Subcutaneous abdominal adipose tissue (tissue), 5 donors: ENCODE measurements around the gene HTR6.
A peak's percentile ranks its signal among the peaks of the same experiment; 100 is the strongest.

Source experiments
- H3K27ac ChIP-seq: one replicate; pipeline ENCODE4 v1.7.0; 2013; ENCODE audit warnings: low read depth, mild to moderate bottlenecking, inconsistent platforms, low read length, moderate library complexity
- H3K27me3 ChIP-seq, 5 donors: one replicate each; pipeline ENCODE4 v1.7.0; 2013; ENCODE audit warnings: low read length in 5 of 5, inconsistent platforms in 1 of 5; ENCODE audit not compliant: control insufficient read depth in 5 of 5, insufficient read depth in 4 of 5
- H3K36me3 ChIP-seq, 5 donors: one replicate each; pipeline ENCODE4 v1.7.0; 2013; ENCODE audit warnings: low read length in 5 of 5; ENCODE audit not compliant: control insufficient read depth in 5 of 5, insufficient read depth in 5 of 5
- H3K4me1 ChIP-seq, 5 donors: one replicate each; pipeline ENCODE4 v1.7.0; 2013; ENCODE audit warnings: low read length in 5 of 5, mild to moderate bottlenecking in 3 of 5, moderate library complexity in 1 of 5; ENCODE audit not compliant: control insufficient read depth in 5 of 5, insufficient read depth in 5 of 5
- H3K4me3 ChIP-seq, 5 donors: one replicate each; pipeline ENCODE4 v1.7.0; 2013; ENCODE audit warnings: low read length in 5 of 5, low read depth in 1 of 5
- H3K9ac ChIP-seq, 5 donors: one replicate each; pipeline ENCODE4 v1.7.0; 2013; ENCODE audit warnings: low read length in 5 of 5, mild to moderate bottlenecking in 4 of 5, moderate library complexity in 3 of 5
- H3K9me3 ChIP-seq, 5 donors: one replicate each; pipeline ENCODE4 v1.7.0; 2013; ENCODE audit warnings: low read length in 5 of 5; ENCODE audit not compliant: control insufficient read depth in 5 of 5
- donor health status: healthy.
- donor health status: healthy.
- donor health status: healthy.
- donor health status: healthy.
- donor health status: healthy.

The HTR6 gene

GRCh38 chr1:19664453-19665185, at the start of gene HTR6:
Gene HTR6, plus strand, starts transcription at chr1:19664875. Its CDS starts 879 bp downstream, at chr1:19665754.
- H3K4me3 ChIP-seq: peak within 1 kb of the TSS in 2 of 5 donors; percentile 11 to 40
- H3K9me3 ChIP-seq: no peaks in the 10 kb centered on the region
- H3K27me3 ChIP-seq: peaks cover 26 to 53% (median 40%) of the 10 kb centered on the region in 5 donors
- H3K36me3 ChIP-seq: peaks cover 0 to 2% (median 0%) of the 10 kb centered on the region in 5 donors
- no peak within 1 kb of the TSS for H3K27ac ChIP-seq
- H3K4me1 ChIP-seq: peaks cover 3 to 19% (median 8%) of the 10 kb centered on the region in 5 donors
- no peak within 1 kb of the TSS for H3K9ac ChIP-seq

GRCh38 chr1:19615438-19615837, 49.2 kb upstream of the HTR6 start:
- Histone ChIP-seq H3K36me3 (peaks cover 8 to 17% (median 14%) of the 10 kb centered on the region in 5 donors), H3K9me3 (no peaks in the 10 kb centered on the region), H3K27ac (no peak overlapping the region), H3K4me1 (peaks cover 0 to 25% (median 20%) of the 10 kb centered on the region in 5 donors), H3K27me3 (no peaks in the 10 kb centered on the region), H3K9ac (no peak overlapping the region), H3K4me3 (no peak overlapping the region)

- Histone ChIP-seq H3K27me3 (no peaks in the 10 kb centered on the region), H3K36me3 (peaks cover 8 to 17% (median 14%) of the 10 kb centered on the region in 5 donors), H3K9me3 (no peaks in the 10 kb centered on the region), H3K9ac (no peak overlapping the region), H3K27ac (no peak overlapping the region), H3K4me1 (peaks cover 0 to 34% (median 28%) of the 10 kb centered on the region in 5 donors), H3K4me3 (no peak overlapping the region)
These were observed 48.2 kb upstream of the HTR6 start for GRCh38 chr1:19616489-19616888.

DNA sequence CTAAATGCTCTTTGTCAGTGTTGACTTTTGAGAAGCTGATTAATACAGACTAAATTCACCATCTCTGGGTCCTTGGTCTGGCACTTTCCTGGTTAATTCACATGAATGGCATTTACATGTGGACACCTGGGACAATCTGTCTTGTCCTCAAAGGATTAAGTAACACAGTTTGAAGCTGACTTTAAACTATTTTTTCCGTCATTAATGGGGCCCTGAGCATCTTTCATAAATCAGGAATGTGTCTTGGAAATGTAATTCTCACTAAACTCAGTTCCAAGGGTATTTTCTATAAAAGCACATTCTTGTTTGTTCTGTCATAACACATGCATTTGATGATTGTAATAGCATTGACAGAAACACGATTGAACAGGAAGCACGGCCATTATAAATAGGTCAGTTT, 47.3 kb upstream of the HTR6 start:
- Histone ChIP-seq H3K4me1 (peaks cover 0 to 40% (median 34%) of the 10 kb centered on the region in 5 donors), H3K4me3 (no peak overlapping the region), H3K36me3 (peaks cover 8 to 17% (median 14%) of the 10 kb centered on the region in 5 donors), H3K27me3 (no peaks in the 10 kb centered on the region), H3K9me3 (no peaks in the 10 kb centered on the region), H3K27ac (no peak overlapping the region), H3K9ac (no peak overlapping the region)

DNA sequence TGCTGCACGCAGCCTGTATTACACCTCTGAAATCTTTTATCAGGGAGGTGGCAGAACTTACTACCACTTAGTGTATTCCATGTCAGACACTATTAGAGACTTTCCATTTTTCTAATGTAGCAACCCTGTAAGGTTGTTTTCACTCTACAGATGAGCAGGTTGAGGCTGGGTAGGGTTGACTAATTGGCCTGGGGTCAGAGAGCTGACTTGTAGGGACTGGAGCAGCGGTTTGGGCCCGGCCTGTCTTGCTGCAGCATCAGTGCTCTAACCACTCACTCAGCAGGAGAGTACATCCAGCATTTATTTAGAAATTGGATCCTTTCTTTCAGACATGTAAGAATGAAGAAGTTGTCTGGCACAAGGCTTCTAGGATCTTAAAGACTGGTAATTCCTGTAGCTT, 46.2 kb upstream of the HTR6 start:
- no peaks in the 10 kb centered on the region for H3K27me3 ChIP-seq
- H3K36me3 ChIP-seq: peaks cover 9 to 18% (median 16%) of the 10 kb centered on the region in 5 donors
- H3K27ac ChIP-seq: no peak overlapping the region
- H3K4me3 ChIP-seq: no peak overlapping the region
- peaks cover 0 to 44% (median 28%) of the 10 kb centered on the region in 5 donors for H3K4me1 ChIP-seq
- H3K9me3 ChIP-seq: no peaks in the 10 kb centered on the region
- H3K9ac ChIP-seq: no peak overlapping the region

DNA sequence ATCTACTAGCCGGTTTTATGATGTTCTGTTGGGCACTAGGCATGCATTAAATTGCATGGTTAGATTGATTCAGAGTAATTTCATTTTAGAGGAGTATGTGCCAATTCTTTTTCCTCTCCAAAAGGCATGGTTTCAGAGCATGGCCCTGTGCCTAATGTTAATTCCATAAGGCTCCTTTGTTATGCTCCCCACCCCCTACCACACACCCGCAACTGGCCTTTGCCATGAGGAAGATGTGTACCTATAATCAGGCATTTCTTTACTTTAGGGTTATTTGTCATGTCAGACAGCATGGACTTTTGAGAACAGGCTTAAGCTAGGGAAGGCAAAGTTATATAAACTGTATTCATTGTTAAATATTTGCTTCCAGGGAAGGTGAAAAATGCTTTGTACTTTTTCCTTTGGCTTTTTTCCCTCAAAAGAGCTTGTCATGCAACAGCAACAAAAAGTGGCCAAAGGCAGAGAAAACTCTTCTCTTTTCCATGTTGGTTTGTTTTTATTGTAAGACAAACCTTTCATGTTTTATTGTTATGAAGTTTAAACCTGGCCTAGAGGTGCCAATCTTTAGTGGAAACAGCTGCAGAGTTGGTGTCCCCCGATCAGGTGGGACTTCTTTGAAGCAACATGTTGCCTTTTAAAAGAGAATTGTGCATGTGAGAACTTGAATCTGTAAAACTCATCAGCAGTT, 44.8 kb upstream of the HTR6 start:
- H3K4me1 ChIP-seq: peaks cover 0 to 40% (median 28%) of the 10 kb centered on the region in 5 donors
- H3K9ac ChIP-seq: no peak overlapping the region
- no peak overlapping the region for H3K4me3 ChIP-seq
- peaks cover 15 to 25% (median 21%) of the 10 kb centered on the region in 5 donors for H3K36me3 ChIP-seq
- no peaks in the 10 kb centered on the region for H3K27me3 ChIP-seq
- H3K9me3 ChIP-seq: no peaks in the 10 kb centered on the region
- peak overlapping the region; percentile 64 for H3K27ac ChIP-seq

- Histone ChIP-seq H3K9ac (no peak overlapping the region), H3K4me3 (no peak overlapping the region), H3K9me3 (no peaks in the 10 kb centered on the region), H3K27ac (peak overlapping the region; percentile 64), H3K4me1 (peaks cover 0 to 34% (median 28%) of the 10 kb centered on the region in 5 donors), H3K27me3 (no peaks in the 10 kb centered on the region), H3K36me3 (peaks cover 16 to 31% (median 23%) of the 10 kb centered on the region in 5 donors)
These were observed 43.9 kb upstream of the HTR6 start for GRCh38 chr1:19620786-19621185.

DNA sequence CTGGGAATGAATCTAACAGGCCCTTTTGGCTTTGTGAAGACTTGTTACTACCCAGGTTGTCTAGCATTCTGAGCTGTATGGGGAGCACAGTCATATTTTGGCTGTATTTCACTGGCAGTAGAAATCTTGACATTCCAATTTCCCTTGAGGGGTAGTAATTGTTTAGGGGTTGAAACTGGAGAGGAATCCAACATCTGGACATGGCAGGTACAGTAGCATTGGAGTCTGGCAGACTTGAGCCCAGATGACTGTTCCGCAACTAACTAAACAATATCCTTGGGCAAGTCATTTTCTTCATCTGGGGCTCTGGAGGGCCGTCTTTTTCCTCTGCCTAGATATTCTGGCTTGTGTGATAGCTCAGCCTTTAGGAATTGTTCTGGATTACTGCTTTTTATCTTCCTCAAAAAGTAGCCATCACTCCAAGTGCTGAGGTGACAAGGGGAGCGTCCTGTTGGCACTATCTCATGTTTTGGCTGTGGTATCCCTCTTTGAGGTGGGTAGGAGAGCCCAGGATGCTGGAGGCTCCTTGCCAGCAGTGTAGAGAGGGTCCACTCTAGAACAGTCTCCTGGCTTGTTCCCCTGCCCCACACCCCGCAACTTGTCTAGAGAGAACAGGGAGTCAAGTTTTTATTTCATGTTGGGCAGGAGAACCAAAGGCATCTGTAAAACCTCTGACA, 43.3 kb upstream of the HTR6 start:
- H3K9me3 ChIP-seq: no peaks in the 10 kb centered on the region
- H3K27ac ChIP-seq: peak overlapping the region; percentile 64
- H3K36me3 ChIP-seq: peaks cover 20 to 34% (median 26%) of the 10 kb centered on the region in 5 donors
- peaks cover 0 to 34% (median 28%) of the 10 kb centered on the region in 5 donors for H3K4me1 ChIP-seq
- H3K27me3 ChIP-seq: no peaks in the 10 kb centered on the region
- no peak overlapping the region for H3K9ac ChIP-seq
- no peak overlapping the region for H3K4me3 ChIP-seq

DNA sequence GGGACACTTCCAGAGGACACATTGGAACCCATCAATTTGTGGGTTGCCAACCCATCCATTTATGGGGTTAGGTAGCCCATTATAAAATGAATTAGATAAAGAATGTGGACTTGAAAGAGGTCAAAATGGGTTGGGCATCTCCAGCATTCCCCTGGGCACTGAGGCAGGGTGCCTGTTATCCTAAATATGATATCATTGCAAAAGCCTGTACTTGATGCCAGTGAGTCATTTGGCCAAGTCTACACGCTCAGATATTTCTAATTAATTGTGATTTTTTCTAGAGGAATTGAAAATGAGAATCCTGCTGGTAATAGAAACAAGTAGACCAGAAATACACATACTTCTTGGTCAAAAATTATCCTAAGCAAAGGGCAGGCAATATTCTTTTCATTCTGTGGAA, 42.5 kb upstream of the HTR6 start:
- Histone ChIP-seq H3K27ac (peak overlapping the region; percentile 64), H3K9me3 (no peaks in the 10 kb centered on the region), H3K9ac (no peak overlapping the region), H3K36me3 (peaks cover 17 to 39% (median 32%) of the 10 kb centered on the region in 5 donors), H3K4me1 (peaks cover 0 to 34% (median 28%) of the 10 kb centered on the region in 5 donors), H3K27me3 (no peaks in the 10 kb centered on the region), H3K4me3 (no peak overlapping the region)
